Right lobe of liver (tissue), 4 donors: ENCODE measurements around the gene TLNRD1.

Experiments used
- POLR2A ChIP-seq: fragments of 450-650 bp; IDR thresholded peaks from one replicate; pipeline ENCODE4 v1.6.1; 2017; ENCODE audit warnings: antibody characterized with exemption, mild to moderate bottlenecking
- TF ChIP-seq, protein P1 (sequence below), 4 donors: fragments of 200-600 bp in 3 of 4; fragments of 450-650 bp in 1 of 4; IDR thresholded peaks; one replicate each; pipeline versions ENCODE4 v1.5.1 to v1.8.0; 2016 to 2022; ENCODE audit warnings: antibody characterized with exemption in 4 of 4, mild to moderate bottlenecking in 2 of 4
- donor health status: DM: no; HTN: no; CAD: no.
- donor health status: DM: no; HTN: no; CAD: no.
- donor health status: DM: no; HTN: yes; CAD: no.

- TF ChIP-seq, protein P1, sequence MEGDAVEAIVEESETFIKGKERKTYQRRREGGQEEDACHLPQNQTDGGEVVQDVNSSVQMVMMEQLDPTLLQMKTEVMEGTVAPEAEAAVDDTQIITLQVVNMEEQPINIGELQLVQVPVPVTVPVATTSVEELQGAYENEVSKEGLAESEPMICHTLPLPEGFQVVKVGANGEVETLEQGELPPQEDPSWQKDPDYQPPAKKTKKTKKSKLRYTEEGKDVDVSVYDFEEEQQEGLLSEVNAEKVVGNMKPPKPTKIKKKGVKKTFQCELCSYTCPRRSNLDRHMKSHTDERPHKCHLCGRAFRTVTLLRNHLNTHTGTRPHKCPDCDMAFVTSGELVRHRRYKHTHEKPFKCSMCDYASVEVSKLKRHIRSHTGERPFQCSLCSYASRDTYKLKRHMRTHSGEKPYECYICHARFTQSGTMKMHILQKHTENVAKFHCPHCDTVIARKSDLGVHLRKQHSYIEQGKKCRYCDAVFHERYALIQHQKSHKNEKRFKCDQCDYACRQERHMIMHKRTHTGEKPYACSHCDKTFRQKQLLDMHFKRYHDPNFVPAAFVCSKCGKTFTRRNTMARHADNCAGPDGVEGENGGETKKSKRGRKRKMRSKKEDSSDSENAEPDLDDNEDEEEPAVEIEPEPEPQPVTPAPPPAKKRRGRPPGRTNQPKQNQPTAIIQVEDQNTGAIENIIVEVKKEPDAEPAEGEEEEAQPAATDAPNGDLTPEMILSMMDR (IDR thresholded peaks at IDR 0.05): no peak
- TF ChIP-seq POLR2A: no peak
Observed at GRCh38 chr15:80970658-80971057, 30.1 kb upstream of the TLNRD1 start.
